Panc1 (cell line): ENCODE data around the gene PIP4P1.

Experiments
- POLR2AphosphoS5 ChIP-seq: IDR thresholded peaks from 2 replicates; pipeline ENCODE4 v1.6.1; 2012; ENCODE audit warnings: mild to moderate bottlenecking, low read depth, low read length, moderate library complexity
- TCF7L2 ChIP-seq: IDR thresholded peaks from 2 replicates; pipeline ENCODE4 v1.6.1; 2011; ENCODE audit warnings: mild to moderate bottlenecking, low read depth, low read length, inconsistent platforms
- TF ChIP-seq, protein P1 (sequence below): fragments of 450-650 bp; IDR thresholded peaks from 2 replicates; pipeline ENCODE4 v1.5.1; 2017; ENCODE audit warnings: mild to moderate bottlenecking

DNA sequence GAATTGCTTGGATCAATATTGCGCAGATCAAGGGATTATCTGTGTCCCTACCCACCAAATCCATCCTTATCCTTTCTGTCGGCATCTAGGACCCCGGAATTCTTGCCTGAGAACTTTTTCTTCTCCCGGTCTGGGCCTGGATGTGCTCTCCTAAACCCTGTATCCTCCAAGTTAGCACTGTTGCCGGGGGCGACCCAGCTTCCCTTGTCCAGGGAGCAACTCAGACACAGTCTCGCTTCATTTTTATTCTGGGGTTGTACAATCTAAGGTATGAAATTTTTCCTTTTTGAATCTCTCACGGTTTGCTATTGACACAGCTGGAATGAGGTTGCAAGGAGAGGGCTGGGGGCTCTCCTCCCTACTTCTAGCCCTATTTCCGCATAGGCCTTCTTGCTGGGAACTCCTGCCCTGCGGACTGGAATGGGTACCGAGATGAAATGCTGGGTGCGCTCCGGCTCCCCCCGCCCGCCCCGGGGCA is 7.6 kb upstream of the PIP4P1 start:
- no peak for TF ChIP-seq POLR2AphosphoS5
- TF ChIP-seq, protein P1, sequence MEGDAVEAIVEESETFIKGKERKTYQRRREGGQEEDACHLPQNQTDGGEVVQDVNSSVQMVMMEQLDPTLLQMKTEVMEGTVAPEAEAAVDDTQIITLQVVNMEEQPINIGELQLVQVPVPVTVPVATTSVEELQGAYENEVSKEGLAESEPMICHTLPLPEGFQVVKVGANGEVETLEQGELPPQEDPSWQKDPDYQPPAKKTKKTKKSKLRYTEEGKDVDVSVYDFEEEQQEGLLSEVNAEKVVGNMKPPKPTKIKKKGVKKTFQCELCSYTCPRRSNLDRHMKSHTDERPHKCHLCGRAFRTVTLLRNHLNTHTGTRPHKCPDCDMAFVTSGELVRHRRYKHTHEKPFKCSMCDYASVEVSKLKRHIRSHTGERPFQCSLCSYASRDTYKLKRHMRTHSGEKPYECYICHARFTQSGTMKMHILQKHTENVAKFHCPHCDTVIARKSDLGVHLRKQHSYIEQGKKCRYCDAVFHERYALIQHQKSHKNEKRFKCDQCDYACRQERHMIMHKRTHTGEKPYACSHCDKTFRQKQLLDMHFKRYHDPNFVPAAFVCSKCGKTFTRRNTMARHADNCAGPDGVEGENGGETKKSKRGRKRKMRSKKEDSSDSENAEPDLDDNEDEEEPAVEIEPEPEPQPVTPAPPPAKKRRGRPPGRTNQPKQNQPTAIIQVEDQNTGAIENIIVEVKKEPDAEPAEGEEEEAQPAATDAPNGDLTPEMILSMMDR = no peak
- no peak for TF ChIP-seq TCF7L2
